MM.1S (cell line): ENCODE data around the gene TNIP1.

Source experiments
- DNase-seq: peaks from one replicate; pipeline ENCODE4 v3.0.0-alpha.2; 2015
- H2AFZ ChIP-seq: fragments of 300-600 bp; sonication (generic); 2 replicates; pipeline ENCODE4 v1.6.0; 2016; ENCODE audit warnings: antibody characterized with exemption, low read length
- H3F3A ChIP-seq: fragments of 300-600 bp; sonication (generic); 2 replicates; pipeline ENCODE4 v1.6.1; 2016; ENCODE audit warnings: mild to moderate bottlenecking, antibody characterized with exemption, low read length, moderate library complexity, mixed read lengths; ENCODE audit not compliant: insufficient read depth
- H3K27ac ChIP-seq: fragments of 300-600 bp; sonication (generic); 2 replicates; pipeline ENCODE4 v1.5.1; 2016; ENCODE audit warnings: mild to moderate bottlenecking, low read length
- H3K27me3 ChIP-seq: fragments of 300-600 bp; sonication (generic); replicated peaks from 2 replicates; pipeline ENCODE4 v1.6.0; 2016; ENCODE audit warnings: low read length; ENCODE audit not compliant: insufficient read depth
- H3K36me3 ChIP-seq: fragments of 300-600 bp; sonication (generic); replicated peaks from 2 replicates; pipeline ENCODE4 v1.6.1; 2016; ENCODE audit warnings: mild to moderate bottlenecking, low read length, mixed read lengths; ENCODE audit not compliant: insufficient read depth
- H3K4me1 ChIP-seq: fragments of 300-600 bp; sonication (generic); 2 replicates; pipeline ENCODE4 v1.6.1; 2016; ENCODE audit warnings: low read length, mixed read lengths
- H3K4me2 ChIP-seq: fragments of 300-600 bp; sonication (generic); 2 replicates; pipeline ENCODE4 v1.6.0; 2016; ENCODE audit warnings: low read depth, low read length
- H3K4me3 ChIP-seq: fragments of 300-600 bp; sonication (generic); 2 replicates; pipeline ENCODE4 v1.5.1; 2016; ENCODE audit warnings: low read length, mixed read lengths
- H3K79me2 ChIP-seq: fragments of 300-600 bp; sonication (generic); 2 replicates; pipeline ENCODE4 v1.6.1; 2016; ENCODE audit warnings: mixed run types, low read length, mixed read lengths
- H3K9ac ChIP-seq: fragments of 300-600 bp; sonication (generic); 2 replicates; pipeline ENCODE4 v1.6.1; 2016; ENCODE audit warnings: low read length, mixed read lengths
- H3K9me2 ChIP-seq: fragments of 300-600 bp; sonication (generic); replicated peaks from 2 replicates; pipeline ENCODE4 v1.6.1; 2016; ENCODE audit warnings: mild to moderate bottlenecking, low read length, mixed read lengths; ENCODE audit not compliant: insufficient read depth
- H3K9me3 ChIP-seq: fragments of 300-600 bp; sonication (generic); replicated peaks from 2 replicates; pipeline ENCODE4 v1.6.1; 2016; ENCODE audit warnings: mild to moderate bottlenecking, low read length, mixed read lengths; ENCODE audit not compliant: insufficient read depth
- H4K20me1 ChIP-seq: fragments of 300-600 bp; sonication (generic); 2 replicates; pipeline ENCODE4 v1.6.1; 2016; ENCODE audit warnings: mild to moderate bottlenecking, low read length, moderate library complexity, mixed read lengths; ENCODE audit not compliant: insufficient read depth
- EZH2 ChIP-seq: fragments of 300-600 bp; sonication (generic); optimal IDR thresholded peaks from 2 replicates; pipeline ENCODE3; 2017; ENCODE audit warnings: low read depth, mild to moderate bottlenecking, antibody characterized with exemption, low read length, mixed read lengths
- EZH2phosphoT487 ChIP-seq: fragments of 300-600 bp; sonication (generic); IDR thresholded peaks from 2 replicates; pipeline ENCODE4 v1.6.1; 2018; ENCODE audit warnings: antibody characterized with exemption, low read length
- TF ChIP-seq, protein P1 (sequence below): fragments of 300-600 bp; sonication (generic); IDR thresholded peaks from 2 replicates; pipeline ENCODE4 v1.5.1; 2016; ENCODE audit warnings: antibody characterized with exemption, low read length, mixed read lengths

TNIP1 gene

DNA sequence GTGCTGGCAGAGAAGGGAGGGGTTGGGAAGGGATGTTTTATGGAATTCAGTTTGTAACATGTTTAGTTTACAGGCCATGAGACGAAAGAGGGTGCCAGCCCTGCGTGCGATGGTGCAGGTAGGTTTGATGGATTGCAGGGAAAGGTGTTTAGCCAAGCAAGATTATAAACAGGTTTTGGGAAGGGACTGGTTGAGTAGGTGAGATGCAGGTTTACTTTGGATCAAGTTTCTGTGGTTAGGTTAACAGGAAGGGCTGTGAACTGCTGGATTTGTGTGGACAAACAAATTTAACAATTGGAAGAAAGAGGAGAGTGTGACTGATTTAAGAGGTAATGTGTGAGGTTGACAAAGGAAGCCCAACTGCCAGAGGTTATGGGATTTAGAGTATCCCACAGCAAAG, 93.1 kb downstream of the TNIP1 start:
- Histone ChIP-seq H3K4me3 (no peak overlapping the region), H3F3A (no peaks in the 10 kb centered on the region), H4K20me1 (no peaks in the 10 kb centered on the region), H2AFZ (no peak overlapping the region), H3K9me2 (no peaks in the 10 kb centered on the region), H3K4me2 (no peak overlapping the region), H3K9me3 (no peaks in the 10 kb centered on the region), H3K9ac (no peak overlapping the region), H3K27me3 (no peaks in the 10 kb centered on the region), H3K79me2 (no peaks in the 10 kb centered on the region), H3K4me1 (no peaks in the 10 kb centered on the region), H3K36me3 (no peaks in the 10 kb centered on the region), H3K27ac (no peak overlapping the region)
- TF ChIP-seq EZH2 (no peak), EZH2phosphoT487 (no peak)
- TF ChIP-seq, protein P1, sequence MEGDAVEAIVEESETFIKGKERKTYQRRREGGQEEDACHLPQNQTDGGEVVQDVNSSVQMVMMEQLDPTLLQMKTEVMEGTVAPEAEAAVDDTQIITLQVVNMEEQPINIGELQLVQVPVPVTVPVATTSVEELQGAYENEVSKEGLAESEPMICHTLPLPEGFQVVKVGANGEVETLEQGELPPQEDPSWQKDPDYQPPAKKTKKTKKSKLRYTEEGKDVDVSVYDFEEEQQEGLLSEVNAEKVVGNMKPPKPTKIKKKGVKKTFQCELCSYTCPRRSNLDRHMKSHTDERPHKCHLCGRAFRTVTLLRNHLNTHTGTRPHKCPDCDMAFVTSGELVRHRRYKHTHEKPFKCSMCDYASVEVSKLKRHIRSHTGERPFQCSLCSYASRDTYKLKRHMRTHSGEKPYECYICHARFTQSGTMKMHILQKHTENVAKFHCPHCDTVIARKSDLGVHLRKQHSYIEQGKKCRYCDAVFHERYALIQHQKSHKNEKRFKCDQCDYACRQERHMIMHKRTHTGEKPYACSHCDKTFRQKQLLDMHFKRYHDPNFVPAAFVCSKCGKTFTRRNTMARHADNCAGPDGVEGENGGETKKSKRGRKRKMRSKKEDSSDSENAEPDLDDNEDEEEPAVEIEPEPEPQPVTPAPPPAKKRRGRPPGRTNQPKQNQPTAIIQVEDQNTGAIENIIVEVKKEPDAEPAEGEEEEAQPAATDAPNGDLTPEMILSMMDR = no peak
- DNase-seq = no peak
